ENCODE data around the gene RTRAF. TPM values are rescaled to one million over a fixed set of nuclear protein-coding genes. Genes with fewer than 3 reads are reported as not detected.

RTRAF gene
- total RNA-seq, 1 experiment from 2014 or later = 350 TPM

DNA sequence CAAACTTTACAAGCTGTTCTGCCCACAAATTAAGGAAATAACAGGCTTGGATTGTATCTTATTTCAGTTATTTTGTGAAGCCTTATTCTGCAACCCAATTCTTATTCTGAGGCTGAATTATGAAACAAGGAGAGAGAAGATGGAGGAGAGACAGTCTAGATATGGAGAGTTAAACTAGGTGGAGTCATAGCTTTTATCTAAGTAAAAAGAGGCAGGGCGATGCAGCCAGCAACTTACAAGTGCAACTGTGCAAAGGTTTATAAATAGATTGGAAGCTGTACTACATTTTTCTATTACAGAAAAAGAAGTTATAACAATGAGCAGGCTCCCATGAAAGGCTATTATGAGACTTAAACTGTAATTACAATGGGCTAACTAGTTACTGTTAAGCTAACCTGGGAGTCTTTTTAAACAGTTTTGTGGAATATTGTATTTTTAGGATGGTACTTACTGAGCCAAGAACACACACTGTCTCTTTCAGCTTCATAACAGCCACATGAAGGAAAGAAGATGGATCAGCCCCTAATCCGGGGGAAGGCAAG, 57.1 kb downstream of the RTRAF start:
- no peak for TF ChIP-seq CTCF (conservative IDR thresholded peaks at IDR 0.05)
- H3K18ac ChIP-seq (ENCODE audit: insufficient read length, low read depth, low read length) = no peak overlapping the region
- no peak overlapping the region for H4K91ac ChIP-seq (ENCODE audit: insufficient read length, low read depth, low read length)
- H4K20me1 ChIP-seq (ENCODE audit: control insufficient read depth, insufficient read depth, insufficient read length) = no peaks in the 10 kb centered on the region
- H2AK5ac ChIP-seq (ENCODE audit: insufficient read length, low read length) = no peak overlapping the region
- H2BK12ac ChIP-seq (ENCODE audit: insufficient read length, low read depth, low read length) = no peak overlapping the region
- no peaks in the 10 kb centered on the region for H3K27me3 ChIP-seq (ENCODE audit: insufficient read depth, low read length)
- no peak overlapping the region for H3K27ac ChIP-seq (ENCODE audit: insufficient read length, low read depth, low read length)
- Mint-ChIP-seq H3K36me3 (ENCODE audit: insufficient read depth in 1 of 3, low read depth in 3 of 3) (no peaks in the 10 kb centered on the region), H3K9me3 (no peaks in the 10 kb centered on the region), H3K27me3 (ENCODE audit: low read depth) (peaks cover 2% of the 10 kb centered on the region; the same call in 1 of the 2 replicates), H3K4me3 (no peak overlapping the region), H3K4me1 (peaks cover 15 to 19% of the 10 kb centered on the region in 2 experiments), H3K27ac (no peak overlapping the region)
- H3K79me2 ChIP-seq (ENCODE audit: insufficient read depth, low read length) = no peaks in the 10 kb centered on the region
- no CpG with 5 or more reads among the region's 2 CpGs for WGBS (ENCODE audit: extremely low coverage, insufficient read length, low lambda C conversion rate)
- no peak overlapping the region for H3K23ac ChIP-seq (ENCODE audit: insufficient read length, low read depth, low read length)
- H2BK15ac ChIP-seq (ENCODE audit: low read depth, low read length) = no peak overlapping the region
- no peak for DNase-seq
- H3K79me1 ChIP-seq (ENCODE audit: insufficient read depth, low read depth, low read length, poor library complexity, severe bottlenecking) = no peaks in the 10 kb centered on the region
- H3K14ac ChIP-seq (ENCODE audit: insufficient read depth, low read length) = no peak overlapping the region
- H3K9ac ChIP-seq (ENCODE audit: extremely low read depth, insufficient read length, low read length) = no peak overlapping the region
- H2BK5ac ChIP-seq (ENCODE audit: insufficient read length, low read length) = no peak overlapping the region
- no peak overlapping the region for H3K4me2 ChIP-seq (ENCODE audit: insufficient read depth, insufficient read length, low read length)
- H4K5ac ChIP-seq (ENCODE audit: insufficient read length, low read depth, low read length) = no peak overlapping the region
- H3K4me1 ChIP-seq (ENCODE audit: insufficient read depth, low read length) = 0 out of 2 replicates have a peak, but pooled peaks cover 3% of the 10 kb centered on the region
- no peak overlapping the region for H3K56ac ChIP-seq (ENCODE audit: insufficient read length, low read depth, low read length)
- H3T11ph ChIP-seq (ENCODE audit: low read length) = no peak overlapping the region
- no peak overlapping the region for H2BK120ac ChIP-seq (ENCODE audit: low read depth, low read length, poor library complexity, severe bottlenecking)
- no peaks in the 10 kb centered on the region for H3K23me2 ChIP-seq (ENCODE audit: insufficient read length, low read depth, low read length, poor library complexity, severe bottlenecking)
- H4K8ac ChIP-seq (replicated peaks; ENCODE audit: insufficient read length, low read depth, low read length) = no peak overlapping the region
- no peak overlapping the region for H3K4ac ChIP-seq (ENCODE audit: low read depth, low read length)
- H2AFZ ChIP-seq (ENCODE audit: low read length) = no peak overlapping the region
- H2BK20ac ChIP-seq (ENCODE audit: low read depth, low read length, poor library complexity, severe bottlenecking) = no peak overlapping the region
- no peaks in the 10 kb centered on the region for H3K9me3 ChIP-seq (ENCODE audit: control insufficient read depth, low read depth, low read length)
